Endodermal cell (in vitro differentiated cells): ENCODE measurements around the gene PNMA6E. TPM values are rescaled to one million over a fixed set of nuclear protein-coding genes. Genes with fewer than 3 reads are reported as not detected.

ENCODE experiments used
- DNase-seq: peaks from one replicate; pipeline ENCODE4 v3.0.0-alpha.2; 2017
- H3K27ac ChIP-seq: 2 replicates; pipeline ENCODE4 v1.5.1; 2013; ENCODE audit warnings: mild to moderate bottlenecking, low read depth, low read length, moderate library complexity
- H3K27me3 ChIP-seq: 2 replicates; pipeline ENCODE4 v1.6.1; 2013; ENCODE audit warnings: mild to moderate bottlenecking, low read length, moderate library complexity; ENCODE audit not compliant: insufficient read depth, control insufficient read depth, poor library complexity, severe bottlenecking
- H3K36me3 ChIP-seq: 2 replicates; pipeline ENCODE4 v1.7.0; 2013; ENCODE audit warnings: mild to moderate bottlenecking, low read length, moderate library complexity; ENCODE audit not compliant: control insufficient read depth, insufficient read depth
- H3K4me1 ChIP-seq: one replicate; pipeline ENCODE4 v1.7.0; 2013; ENCODE audit warnings: low read length; ENCODE audit not compliant: control insufficient read depth, insufficient read depth
- H3K4me3 ChIP-seq: 2 replicates; pipeline ENCODE4 v1.5.1; 2013; ENCODE audit warnings: mild to moderate bottlenecking, low read length, moderate library complexity
- H3K9ac ChIP-seq: 2 replicates; pipeline ENCODE4 v1.6.1; 2013; ENCODE audit warnings: mild to moderate bottlenecking, low read length, moderate library complexity; ENCODE audit not compliant: poor library complexity, severe bottlenecking; ENCODE audit errors: extremely low read depth
- H3K9me3 ChIP-seq: 2 replicates; pipeline ENCODE4 v1.6.1; 2013; ENCODE audit warnings: mild to moderate bottlenecking, low read length, moderate library complexity; ENCODE audit not compliant: control insufficient read depth
- H3K27ac Mint-ChIP-seq: 2 replicates; pipeline ENCODE4 v1.8.0; 2020; ENCODE audit warnings: mixed read lengths
- H3K27me3 Mint-ChIP-seq: 2 replicates; pipeline ENCODE4 v1.8.0; 2021; ENCODE audit warnings: mild to moderate bottlenecking, mixed read lengths; ENCODE audit not compliant: insufficient read depth
- H3K36me3 Mint-ChIP-seq: 2 replicates; pipeline ENCODE4 v1.8.0; 2020; ENCODE audit warnings: low read depth, mixed read lengths
- H3K4me1 Mint-ChIP-seq: 2 replicates; pipeline ENCODE4 v1.8.0; 2020; ENCODE audit warnings: mixed read lengths
- H3K4me3 Mint-ChIP-seq: 2 replicates; pipeline ENCODE4 v1.8.0; 2020; ENCODE audit warnings: mild to moderate bottlenecking, moderate library complexity, mixed read lengths
- H3K9me3 Mint-ChIP-seq: 2 replicates; pipeline ENCODE4 v1.8.0; 2020; ENCODE audit warnings: mild to moderate bottlenecking, mixed read lengths
- WGBS, 2 experiments: methylation state at CpG; one replicate each; pipeline versions ENCODE4 v1.1.5 to v1.1.7; 2013; ENCODE audit warnings: missing lambda C conversion rate in 2 of 2, mixed read lengths in 1 of 2; ENCODE audit not compliant: insufficient coverage in 1 of 2, insufficient read length in 1 of 2; 5-methylcytosine and 5-hydroxymethylcytosine counted together
- total RNA-seq, 2 donors: library from RNA; stranded (reverse); fragmentation: NEBNext Ultra II Directional in 1 of 2; extraction: Animal tissue kit (Norgen Biotek cat#: 25700) in 1 of 2; gene quantifications; 2 replicates in 1 of 2; 3 replicates in 1 of 2; pipeline ENCODE4 v1.2.1, GENCODE V29; 2021
- TF ChIP-seq, protein P1 (sequence below): fragments of 200-600 bp; sonication (generic); conservative IDR thresholded peaks from 2 replicates; pipeline ENCODE4 v1.5.0; 2021; ENCODE audit warnings: antibody characterized with exemption, mild to moderate bottlenecking

Gene PNMA6E
- total RNA-seq, 2 donors from 2014 or later = not detected

DNA sequence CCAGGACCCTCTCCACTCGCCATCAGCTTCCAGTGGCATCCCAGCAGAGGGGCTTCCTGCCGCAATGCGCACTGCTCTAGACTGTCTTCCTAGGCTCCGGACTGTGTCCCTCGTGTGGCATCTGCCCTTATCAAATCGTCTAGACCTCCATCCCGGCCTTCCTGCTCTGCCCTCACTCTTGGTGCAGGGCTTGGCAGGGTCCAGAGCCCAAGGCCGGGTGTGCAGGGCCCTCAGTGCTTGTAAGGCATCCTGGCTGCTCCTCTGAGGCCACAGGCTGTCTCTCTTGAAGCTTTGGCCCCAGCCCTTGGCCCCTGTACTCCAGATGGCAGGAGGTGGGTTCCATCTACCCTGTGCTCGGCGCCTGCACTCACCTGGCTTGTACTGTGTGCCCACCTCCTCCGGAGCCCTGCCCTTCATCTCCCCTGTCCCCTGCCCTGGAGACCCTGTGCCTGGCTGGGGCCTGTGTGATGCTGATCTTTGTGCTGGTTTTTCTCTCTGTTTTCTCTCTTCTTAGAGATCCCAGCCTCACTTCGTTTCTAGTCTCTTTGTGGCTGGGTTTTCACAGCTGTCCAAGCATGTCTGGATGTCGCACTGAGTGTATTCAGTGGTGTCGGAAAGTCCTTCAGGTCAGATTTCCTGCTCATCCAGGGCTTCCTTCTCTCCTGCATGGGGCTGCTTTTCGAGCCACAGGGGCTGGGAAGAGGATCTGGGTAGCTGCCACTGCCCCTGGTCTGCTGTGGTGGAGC lies 48.4 kb upstream of the PNMA6E start:
- Histone ChIP-seq H3K9me3 (no peaks in the 10 kb centered on the region), H3K36me3 (no peaks in the 10 kb centered on the region), H3K9ac (no peak overlapping the region), H3K4me1 (no peaks in the 10 kb centered on the region), H3K27me3 (no peaks in the 10 kb centered on the region), H3K4me3 (no peak overlapping the region), H3K27ac (no peak overlapping the region)
- Mint-ChIP-seq H3K27ac (no peak overlapping the region), H3K4me3 (no peak overlapping the region), H3K4me1 (no peaks in the 10 kb centered on the region), H3K9me3 (peaks cover 63% of the 10 kb centered on the region), H3K27me3 (no peaks in the 10 kb centered on the region), H3K36me3 (peaks cover 9% of the 10 kb centered on the region)
- 89 to 93% methylated on average over 5 to 15 of the region's 15 CpGs for WGBS, 2 experiments
- DNase-seq = no peak
- TF ChIP-seq, protein P1, sequence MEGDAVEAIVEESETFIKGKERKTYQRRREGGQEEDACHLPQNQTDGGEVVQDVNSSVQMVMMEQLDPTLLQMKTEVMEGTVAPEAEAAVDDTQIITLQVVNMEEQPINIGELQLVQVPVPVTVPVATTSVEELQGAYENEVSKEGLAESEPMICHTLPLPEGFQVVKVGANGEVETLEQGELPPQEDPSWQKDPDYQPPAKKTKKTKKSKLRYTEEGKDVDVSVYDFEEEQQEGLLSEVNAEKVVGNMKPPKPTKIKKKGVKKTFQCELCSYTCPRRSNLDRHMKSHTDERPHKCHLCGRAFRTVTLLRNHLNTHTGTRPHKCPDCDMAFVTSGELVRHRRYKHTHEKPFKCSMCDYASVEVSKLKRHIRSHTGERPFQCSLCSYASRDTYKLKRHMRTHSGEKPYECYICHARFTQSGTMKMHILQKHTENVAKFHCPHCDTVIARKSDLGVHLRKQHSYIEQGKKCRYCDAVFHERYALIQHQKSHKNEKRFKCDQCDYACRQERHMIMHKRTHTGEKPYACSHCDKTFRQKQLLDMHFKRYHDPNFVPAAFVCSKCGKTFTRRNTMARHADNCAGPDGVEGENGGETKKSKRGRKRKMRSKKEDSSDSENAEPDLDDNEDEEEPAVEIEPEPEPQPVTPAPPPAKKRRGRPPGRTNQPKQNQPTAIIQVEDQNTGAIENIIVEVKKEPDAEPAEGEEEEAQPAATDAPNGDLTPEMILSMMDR = no peak

DNA sequence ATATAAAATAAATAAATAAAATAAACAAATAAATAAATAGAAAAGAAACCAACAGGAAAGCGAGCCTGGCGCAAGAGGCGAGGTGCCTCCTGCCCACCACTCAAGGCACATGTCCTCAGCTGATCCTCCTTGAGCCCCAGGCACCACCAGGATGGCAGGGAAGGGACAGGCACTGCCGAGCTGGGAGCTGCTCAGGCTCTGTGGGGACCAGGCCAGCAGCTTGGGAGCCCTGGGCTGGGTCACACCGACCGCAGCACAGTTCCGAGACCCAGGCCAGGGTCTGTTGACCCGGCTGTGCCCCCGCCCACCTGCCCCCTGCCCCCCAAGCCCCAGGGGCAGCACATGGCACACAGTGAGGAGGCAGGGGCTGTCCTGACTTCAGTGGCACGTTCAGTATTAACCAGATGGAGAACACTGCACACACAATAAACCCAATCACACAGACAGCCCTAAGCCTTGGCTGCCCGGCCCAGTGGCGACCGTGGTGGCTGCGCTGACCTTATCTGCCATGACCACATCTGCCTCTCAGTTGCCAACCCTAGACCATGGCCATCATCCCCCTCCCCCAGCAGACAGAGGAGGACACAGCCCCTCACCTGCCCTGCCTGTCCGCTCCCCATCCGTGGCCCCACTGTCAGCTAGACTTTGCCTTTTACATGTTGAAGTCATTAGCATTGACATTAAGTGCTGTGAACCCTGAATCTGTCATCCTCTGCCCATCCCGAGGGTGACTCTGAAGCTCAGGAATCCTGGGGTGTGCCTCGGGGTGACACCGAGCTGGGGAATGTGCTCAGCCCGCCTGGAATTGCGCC lies 47.6 kb upstream of the PNMA6E start:
- Mint-ChIP-seq H3K36me3 (peaks cover 9% of the 10 kb centered on the region), H3K9me3 (peaks cover 61% of the 10 kb centered on the region), H3K4me1 (no peaks in the 10 kb centered on the region), H3K27me3 (no peaks in the 10 kb centered on the region), H3K27ac (no peak overlapping the region), H3K4me3 (no peak overlapping the region)
- TF ChIP-seq, protein P1 = no peak
- 94 to 95% methylated on average over 8 to 16 of the region's 21 CpGs for WGBS, 2 experiments
- Histone ChIP-seq H3K4me3 (no peak overlapping the region), H3K4me1 (no peaks in the 10 kb centered on the region), H3K27me3 (no peaks in the 10 kb centered on the region), H3K9ac (no peak overlapping the region), H3K9me3 (no peaks in the 10 kb centered on the region), H3K27ac (no peak overlapping the region), H3K36me3 (no peaks in the 10 kb centered on the region)
- DNase-seq = no peak

DNA sequence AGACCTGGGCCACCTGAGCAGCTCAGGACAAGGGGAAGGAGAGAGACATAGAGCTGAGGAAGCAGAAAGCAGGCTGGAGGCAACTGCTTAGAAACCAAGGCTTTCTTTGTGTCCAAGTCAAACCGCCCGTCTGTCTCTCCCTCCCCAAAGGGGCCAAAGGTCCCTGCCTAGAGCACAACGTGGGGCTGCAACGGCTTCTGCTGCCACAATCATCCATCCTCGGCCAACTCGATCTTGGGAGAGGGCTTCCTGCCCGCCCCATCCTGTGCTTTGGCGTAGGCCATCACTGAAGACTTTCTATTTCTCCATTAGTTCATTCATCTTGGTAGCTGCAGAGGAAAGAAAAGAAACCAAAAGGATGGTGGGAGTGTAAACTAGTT lies 46.4 kb upstream of the PNMA6E start:
- DNase-seq = no peak
- Histone ChIP-seq H3K27ac (no peak overlapping the region), H3K9me3 (no peaks in the 10 kb centered on the region), H3K4me3 (no peak overlapping the region), H3K36me3 (no peaks in the 10 kb centered on the region), H3K27me3 (no peaks in the 10 kb centered on the region), H3K9ac (no peak overlapping the region), H3K4me1 (no peaks in the 10 kb centered on the region)
- H3K9me3 Mint-ChIP-seq = peaks cover 61% of the 10 kb centered on the region
- no peak overlapping the region for H3K27ac Mint-ChIP-seq
- H3K36me3 Mint-ChIP-seq = peaks cover 9% of the 10 kb centered on the region
- H3K4me3 Mint-ChIP-seq = no peak overlapping the region
- TF ChIP-seq, protein P1 = no peak
- H3K27me3 Mint-ChIP-seq = no peaks in the 10 kb centered on the region
- 91 to 92% methylated on average over 2 to 7 of the region's 8 CpGs for WGBS, 2 experiments
- H3K4me1 Mint-ChIP-seq = no peaks in the 10 kb centered on the region
